ENCODE results near the gene TPPP3.
A peak's percentile ranks its signal among the peaks of the same experiment; 100 is the strongest.

The TPPP3 gene

GRCh38 chr16:67433131-67433719 lies 39.9 kb upstream of the TPPP3 start:
- peaks cover 4% of the 10 kb centered on the region for H3K36me3 ChIP-seq (ENCODE audit: low read depth)
- no peak overlapping the region for H3K4me3 ChIP-seq (ENCODE audit: severe bottlenecking)
- H3K27me3 ChIP-seq (ENCODE audit: insufficient read depth, poor library complexity, severe bottlenecking): peaks cover 4% of the 10 kb centered on the region
- H3K4me1 ChIP-seq (ENCODE audit: insufficient read depth, poor library complexity, severe bottlenecking): no peaks in the 10 kb centered on the region
- ATAC-seq (ENCODE audit: low read depth): no peak
- no peak for DNase-seq (ENCODE audit: low spot score)
- TF ChIP-seq CTCF (IDR thresholded peaks at IDR 0.05; ENCODE audit: poor library complexity, severe bottlenecking): no peak
- H3K27ac ChIP-seq (ENCODE audit: poor library complexity, severe bottlenecking): no peak overlapping the region
- no peaks in the 10 kb centered on the region for H3K9me3 ChIP-seq (ENCODE audit: severe bottlenecking)

GRCh38 chr16:67432506-67432890 lies 39.2 kb upstream of the TPPP3 start:
- Histone ChIP-seq H3K27me3 (ENCODE audit: insufficient read depth, poor library complexity, severe bottlenecking) (peaks cover 4% of the 10 kb centered on the region), H3K9me3 (ENCODE audit: severe bottlenecking) (no peaks in the 10 kb centered on the region), H3K36me3 (ENCODE audit: low read depth) (no peaks in the 10 kb centered on the region), H3K4me1 (ENCODE audit: insufficient read depth, poor library complexity, severe bottlenecking) (no peaks in the 10 kb centered on the region), H3K27ac (ENCODE audit: poor library complexity, severe bottlenecking) (no peak overlapping the region), H3K4me3 (ENCODE audit: severe bottlenecking) (no peak overlapping the region)
- no peak for TF ChIP-seq CTCF (IDR thresholded peaks at IDR 0.05; ENCODE audit: poor library complexity, severe bottlenecking)
- no peak for ATAC-seq (ENCODE audit: low read depth)
- no peak for DNase-seq (ENCODE audit: low spot score)

GRCh38 chr16:67431775-67432505 lies 38.6 kb upstream of the TPPP3 start:
- DNase-seq (ENCODE audit: low spot score) (no peak), ATAC-seq (ENCODE audit: low read depth) (no peak)
- Histone ChIP-seq H3K9me3 (ENCODE audit: severe bottlenecking) (no peaks in the 10 kb centered on the region), H3K4me3 (ENCODE audit: severe bottlenecking) (peak overlapping the region; percentile 41), H3K4me1 (ENCODE audit: insufficient read depth, poor library complexity, severe bottlenecking) (no peaks in the 10 kb centered on the region), H3K36me3 (ENCODE audit: low read depth) (no peaks in the 10 kb centered on the region), H3K27me3 (ENCODE audit: insufficient read depth, poor library complexity, severe bottlenecking) (peaks cover 4% of the 10 kb centered on the region), H3K27ac (ENCODE audit: poor library complexity, severe bottlenecking) (no peak overlapping the region)
- TF ChIP-seq CTCF (IDR thresholded peaks at IDR 0.05; ENCODE audit: poor library complexity, severe bottlenecking): no peak

GRCh38 chr16:67430977-67431774 lies 37.9 kb upstream of the TPPP3 start, which contains the start of gene HSD11B2:
TSS of gene HSD11B2 (plus strand) at chr16:67431121. CDS start at chr16:67431249, 128 bp downstream.
- no peak within 1 kb of the TSS for H3K27ac ChIP-seq (ENCODE audit: poor library complexity, severe bottlenecking)
- peaks cover 4% of the 10 kb centered on the region for H3K27me3 ChIP-seq (ENCODE audit: insufficient read depth, poor library complexity, severe bottlenecking)
- DNase-seq (ENCODE audit: low spot score) (no peak), ATAC-seq (ENCODE audit: low read depth) (peak; percentile 62)
- peak; percentile 50 for TF ChIP-seq CTCF (IDR thresholded peaks at IDR 0.05; ENCODE audit: poor library complexity, severe bottlenecking)
- H3K4me3 ChIP-seq (ENCODE audit: severe bottlenecking): peak within 1 kb of the TSS; percentile 41
- no peaks in the 10 kb centered on the region for H3K36me3 ChIP-seq (ENCODE audit: low read depth)
- no peaks in the 10 kb centered on the region for H3K9me3 ChIP-seq (ENCODE audit: severe bottlenecking)
- H3K4me1 ChIP-seq (ENCODE audit: insufficient read depth, poor library complexity, severe bottlenecking): no peaks in the 10 kb centered on the region

Data from RWPE2 (cell line).